NCI-H1417 treated with DMSO at 0.1 percent for 48 hours (cell line): ENCODE data around the gene RXRA.

Experiments
- DNase-seq: peaks from one replicate; lab custom pipeline; 2025; lab: John Stamatoyannopoulos, UW

RXRA gene

GRCh38 chr9:134452728-134453127 lies 126.5 kb downstream of the RXRA start:
- DNase-seq: no peak

- no peak for DNase-seq
These were observed 127.7 kb downstream of the RXRA start for GRCh38 chr9:134453776-134454475.

DNA sequence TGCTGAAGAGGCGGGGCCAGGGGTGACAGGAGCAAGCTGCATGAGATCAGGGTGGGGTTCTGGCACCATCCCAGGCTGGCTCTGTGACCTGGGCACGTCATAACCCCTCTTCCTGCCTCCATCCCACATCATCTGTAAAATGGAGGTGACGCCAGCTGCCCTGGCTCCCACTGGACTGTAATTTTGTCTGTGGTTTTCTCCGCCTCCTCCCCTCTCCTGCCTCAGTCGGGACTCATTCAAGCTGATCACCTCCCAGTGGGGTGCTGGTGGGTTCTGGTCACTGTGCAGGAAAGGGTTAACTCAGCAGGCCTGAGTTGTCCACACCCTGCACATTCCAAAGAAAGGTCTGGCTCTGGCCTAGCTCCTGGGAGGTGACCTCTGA lies 128.2 kb downstream of the RXRA start:
- DNase-seq: no peak

GRCh38 chr9:134455021-134455471 lies 128.8 kb downstream of the RXRA start:
- DNase-seq: no peak

- DNase-seq: no peak
These were observed 129.3 kb downstream of the RXRA start for GRCh38 chr9:134455537-134455933.

DNA sequence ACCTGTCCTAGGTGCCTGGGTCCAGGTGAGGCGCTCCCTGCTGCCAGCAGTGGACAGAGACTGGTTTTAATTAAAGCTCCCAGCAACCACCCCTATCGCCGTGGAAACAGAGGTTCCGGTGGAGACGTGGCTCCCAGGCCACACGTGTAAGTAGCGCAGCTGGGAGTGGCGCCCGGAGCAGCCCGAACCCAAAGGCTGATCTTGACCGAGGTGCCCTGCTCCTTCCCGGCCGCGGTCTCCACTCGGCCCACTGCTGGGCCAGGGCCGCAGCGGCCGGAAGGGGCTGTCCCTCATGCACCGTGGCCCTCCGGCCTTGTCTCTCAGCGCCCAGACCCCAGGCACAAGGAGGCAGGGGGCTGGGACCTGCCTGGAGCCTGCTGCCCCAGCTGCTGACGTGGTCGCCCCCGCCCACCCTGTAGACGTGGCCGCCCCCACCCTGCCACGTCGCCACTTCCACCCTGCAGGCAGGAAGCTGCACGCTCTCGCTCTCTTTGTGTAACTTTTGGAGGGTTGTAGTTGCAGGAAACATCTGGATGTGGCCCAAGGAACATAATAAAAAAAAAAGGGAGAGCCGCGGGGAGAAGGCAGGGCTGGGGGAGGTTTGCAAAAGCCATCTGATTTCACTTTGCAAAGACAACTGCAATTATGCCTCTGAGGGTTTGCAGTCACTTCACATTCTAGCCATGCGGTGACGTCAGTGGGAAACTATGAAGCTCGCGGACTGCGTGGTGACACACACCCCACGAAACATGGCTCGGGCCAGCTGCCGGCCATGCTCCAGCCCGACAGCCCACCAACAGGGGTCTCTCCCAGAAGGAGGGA lies 129.9 kb downstream of the RXRA start:
- no peak for DNase-seq

DNA sequence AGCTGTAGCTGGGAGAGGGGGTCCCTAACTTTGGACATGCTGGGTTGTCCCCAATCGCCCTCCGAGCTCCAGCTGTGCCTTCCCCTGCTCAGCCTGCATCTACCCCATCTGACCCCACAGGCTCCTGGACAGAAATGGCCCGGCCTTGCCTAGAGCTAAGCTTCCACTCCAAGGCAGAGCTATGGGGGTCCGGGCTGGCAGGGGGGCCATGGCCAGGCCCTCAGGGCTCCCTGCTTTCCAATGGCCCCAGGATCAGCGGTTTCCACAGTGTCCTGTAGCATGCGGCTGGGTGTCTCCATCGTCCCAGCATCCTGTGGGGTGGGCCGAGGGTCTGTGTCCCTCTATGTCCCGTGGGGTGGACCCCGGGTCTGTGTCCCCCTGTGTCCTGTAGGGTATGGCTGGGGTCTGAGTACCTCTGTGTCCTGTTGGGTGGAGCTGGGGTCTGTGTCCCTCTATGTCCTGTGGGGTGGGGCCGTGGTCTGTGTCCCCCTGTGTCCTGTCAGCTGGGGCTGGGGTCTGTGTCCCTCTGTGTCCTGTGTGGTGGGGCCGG lies 130.6 kb downstream of the RXRA start:
- no peak for DNase-seq

GRCh38 chr9:134457321-134458206 lies 131.3 kb downstream of the RXRA start:
- DNase-seq: no peak

GRCh38 chr9:134458207-134459108 lies 132.2 kb downstream of the RXRA start:
- DNase-seq: no peak

DNA sequence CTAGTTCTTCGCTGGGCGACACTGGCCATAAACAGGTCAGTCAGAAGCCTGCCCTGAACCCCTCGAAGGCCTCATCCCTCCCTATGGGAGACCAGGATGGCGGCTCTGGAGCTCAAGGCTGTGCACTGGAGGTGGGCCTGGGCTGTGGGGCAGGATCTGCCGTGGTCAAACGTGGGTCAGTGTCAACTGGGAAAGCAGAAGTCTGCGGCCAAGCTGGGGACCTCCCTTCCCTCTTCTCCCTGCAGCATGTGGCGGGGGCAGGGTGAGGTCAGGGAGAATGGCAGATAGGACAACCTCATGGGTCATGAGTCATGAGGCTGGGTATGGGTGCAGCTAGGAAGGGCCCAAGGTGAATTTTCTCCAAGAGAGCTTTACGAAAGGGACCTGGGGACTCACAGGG lies 132.9 kb downstream of the RXRA start:
- no peak for DNase-seq

DNA sequence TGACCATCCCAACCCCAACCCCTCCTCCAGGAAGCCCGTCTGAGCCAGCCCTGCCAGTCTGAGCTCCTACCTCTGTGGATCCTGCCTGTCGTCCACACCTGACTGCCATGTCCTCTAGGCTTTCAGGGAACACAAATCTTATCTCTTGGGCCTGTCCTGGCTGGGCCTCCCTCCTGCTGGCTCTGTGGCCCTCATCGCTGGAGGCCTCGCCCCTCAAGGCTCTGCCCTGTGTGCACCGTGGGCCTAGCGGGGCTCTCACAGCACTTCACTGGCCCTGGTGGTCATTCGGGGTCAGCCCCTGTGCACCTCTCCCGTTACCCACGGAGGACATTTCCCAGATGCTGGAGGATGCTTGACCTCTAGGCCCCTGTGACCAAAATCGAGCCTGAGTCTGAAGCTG lies 133.3 kb downstream of the RXRA start:
- DNase-seq: no peak

DNA sequence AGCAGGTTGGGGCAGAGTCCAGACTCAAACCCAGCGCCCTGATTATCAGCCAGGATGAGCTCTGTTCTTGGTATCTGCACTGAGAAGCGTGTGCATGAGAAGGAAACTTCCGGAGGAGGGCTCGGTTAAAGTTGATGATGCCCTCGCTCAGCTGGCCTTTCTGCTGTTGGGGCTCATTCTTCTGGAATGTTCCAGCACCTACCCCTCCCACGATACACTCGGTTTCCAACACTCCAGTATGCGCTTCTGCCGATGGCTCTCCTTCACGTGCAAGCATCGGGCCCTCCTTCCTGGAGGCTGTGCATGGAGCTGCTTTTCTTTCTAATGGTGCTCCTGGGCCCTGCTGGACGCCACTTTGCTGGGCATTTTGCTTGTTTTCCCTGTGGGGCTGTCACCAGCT lies 134.0 kb downstream of the RXRA start:
- no peak for DNase-seq

DNA sequence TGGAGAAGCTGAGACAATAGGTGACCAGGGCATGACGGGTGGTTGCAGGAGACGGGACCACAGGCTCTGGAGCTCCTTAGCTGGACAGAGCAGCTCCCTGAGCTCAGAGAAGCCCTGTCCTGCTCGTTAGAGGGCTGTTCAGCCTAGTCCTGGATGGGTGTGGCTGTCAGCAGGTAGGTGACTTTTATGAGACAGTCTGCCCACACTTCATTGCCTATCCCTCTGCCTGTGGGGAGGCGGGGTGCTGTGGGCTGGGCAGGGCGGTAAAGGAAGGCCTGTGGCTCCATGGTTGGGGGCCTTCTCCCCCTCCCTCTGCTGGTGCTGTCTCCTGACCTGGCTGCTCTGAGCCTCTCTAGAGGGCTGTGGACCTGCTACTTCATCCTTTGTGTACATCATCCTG lies 134.6 kb downstream of the RXRA start:
- DNase-seq: no peak

- no peak for DNase-seq
These were observed 135.2 kb downstream of the RXRA start for GRCh38 chr9:134461426-134461982.

- no peak for DNase-seq
These were observed 136.1 kb downstream of the RXRA start for GRCh38 chr9:134462318-134462717.

DNA sequence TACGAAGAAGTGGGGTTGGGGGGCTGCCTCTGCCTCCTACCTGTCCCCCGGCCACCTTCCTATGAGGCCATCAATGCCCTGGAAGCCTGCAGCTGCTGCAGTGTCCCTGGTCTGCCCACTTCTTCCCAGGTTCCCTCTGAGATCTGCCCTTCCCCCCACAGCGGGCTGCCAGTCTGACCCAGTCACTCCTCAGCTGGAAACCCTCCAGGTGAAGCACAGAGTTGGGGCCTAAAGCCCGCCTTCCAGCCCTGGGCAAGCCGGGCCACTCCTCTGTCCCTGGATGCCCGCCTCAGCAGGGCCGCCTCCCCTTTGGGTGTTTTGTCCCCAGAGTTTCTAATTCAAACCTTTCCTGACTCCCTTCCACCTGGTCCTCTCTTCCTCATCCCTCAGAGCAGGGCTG lies 137.0 kb downstream of the RXRA start:
- no peak for DNase-seq

- DNase-seq: no peak
These were observed 140.8 kb downstream of the RXRA start for GRCh38 chr9:134466869-134467616.

- no peak for DNase-seq
These were observed 142.1 kb downstream of the RXRA start for GRCh38 chr9:134468358-134468757.

GRCh38 chr9:134469041-134469875 lies 143.0 kb downstream of the RXRA start:
- no peak for DNase-seq
